Measurements from ENCODE around the gene MACIR.
A peak's percentile ranks its signal among the peaks of the same experiment; 100 is the strongest.
"Not testable (repeated sequence)": the region's sequence is repeated elsewhere in the genome, so short reads cannot be mapped to it uniquely, and the experiment has no call there.

MACIR gene

GRCh38 chr5:103258368-103258956 is at the start of gene MACIR:
MACIR (plus strand) TSS chr5:103258763; CDS start chr5:103275920, 17,157 bp downstream.
- DNase-seq (ENCODE audit: low spot score) = peak; percentile 96

- DNase-seq (ENCODE audit: low spot score) = no peak
These were observed 49.5 kb upstream of the MACIR start for GRCh38 chr5:103209065-103209464.

DNA sequence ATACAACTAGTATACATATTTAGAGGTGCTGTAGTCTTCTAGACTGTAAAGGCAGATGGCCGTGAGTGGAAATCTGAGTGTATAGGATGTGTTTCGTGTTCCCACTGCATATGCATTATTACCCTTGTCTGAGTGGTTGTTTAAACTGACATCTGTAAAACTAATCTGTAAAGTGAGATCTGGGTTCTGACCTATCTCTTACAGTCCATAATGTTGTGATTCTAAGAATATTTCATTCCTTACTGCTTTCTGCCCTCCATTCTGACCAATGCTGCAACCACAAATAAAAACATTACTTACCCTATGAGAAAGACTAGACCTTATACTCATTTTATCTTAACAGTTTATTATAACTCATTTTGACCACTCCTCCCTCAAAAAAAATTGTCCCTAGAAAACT is 47.6 kb upstream of the MACIR start:
- no peak for DNase-seq (ENCODE audit: low spot score)

DNA sequence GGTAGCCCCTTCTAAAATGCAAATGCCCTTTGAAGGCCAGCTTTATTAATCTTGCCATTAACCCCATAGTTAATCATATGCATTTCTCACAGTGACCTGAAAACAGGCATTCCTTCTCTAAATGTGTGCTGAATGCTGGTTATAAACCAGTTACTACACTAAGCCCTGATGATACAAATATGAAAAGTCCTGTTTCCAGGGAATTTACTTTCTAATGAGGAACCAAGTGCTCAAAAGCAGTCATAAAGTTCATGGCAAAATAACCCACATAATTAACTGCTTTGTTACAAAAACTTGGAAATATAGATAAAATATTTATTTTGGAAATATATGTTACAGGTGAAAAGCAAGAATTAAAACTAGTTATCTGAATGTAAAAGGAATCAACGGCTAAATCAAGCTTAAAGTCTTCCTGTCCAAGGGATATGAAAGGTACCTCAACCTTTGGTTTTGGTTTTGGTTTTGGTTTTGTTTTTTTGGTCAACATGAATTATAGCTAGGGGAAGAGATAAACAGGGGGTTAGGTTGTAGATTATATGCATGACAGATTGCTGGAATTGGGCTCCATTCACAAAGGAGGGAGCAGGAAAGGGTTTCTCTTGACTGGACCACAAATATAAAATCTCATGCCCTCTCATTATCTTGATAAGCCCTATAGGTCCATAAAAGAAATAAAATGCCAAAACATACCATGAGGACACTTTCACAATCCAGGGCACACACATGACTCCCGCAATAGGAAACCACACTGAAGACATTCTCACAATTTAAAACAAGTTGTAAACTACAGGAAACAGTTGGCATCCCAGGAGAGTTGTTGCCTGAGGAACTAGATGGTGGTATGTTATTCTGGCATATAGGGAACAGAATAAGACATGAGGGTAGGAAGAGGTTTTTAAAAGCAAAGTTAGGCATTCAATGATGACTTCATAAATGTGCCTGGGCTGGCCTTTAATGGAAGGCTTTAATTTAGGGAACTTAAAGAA is 46.7 kb upstream of the MACIR start:
- no peak for DNase-seq (ENCODE audit: low spot score)

- no peak for DNase-seq (ENCODE audit: low spot score)
These were observed 42.4 kb upstream of the MACIR start for GRCh38 chr5:103216137-103216536.

DNA sequence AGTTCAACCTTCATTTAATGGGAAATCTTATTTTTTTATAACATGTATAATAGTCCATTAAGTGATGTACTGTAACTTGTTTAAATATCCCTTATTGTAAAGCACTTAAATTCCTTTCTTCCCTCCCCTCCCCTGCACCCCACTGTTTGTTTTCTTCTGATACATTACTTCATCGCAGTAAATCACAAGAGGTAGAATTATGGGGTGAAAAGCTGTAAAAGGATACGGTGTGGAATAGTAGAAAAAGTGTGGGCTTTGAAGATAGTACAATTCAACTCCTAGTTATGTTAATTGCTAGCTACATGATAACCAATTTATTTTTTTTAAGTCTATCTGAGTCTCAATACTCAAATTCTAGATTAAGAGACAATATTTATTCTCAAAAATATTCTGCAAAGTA is 41.9 kb upstream of the MACIR start:
- no peak for DNase-seq (ENCODE audit: low spot score)

- DNase-seq (ENCODE audit: low spot score) = no peak
These were observed 41.5 kb upstream of the MACIR start for GRCh38 chr5:103217101-103217500.

GRCh38 chr5:103218164-103218563 is 40.4 kb upstream of the MACIR start:
- no peak for DNase-seq (ENCODE audit: low spot score)

GRCh38 chr5:103219074-103219473 is 39.5 kb upstream of the MACIR start:
- DNase-seq (ENCODE audit: low spot score) = not testable (repeated sequence)

DNA sequence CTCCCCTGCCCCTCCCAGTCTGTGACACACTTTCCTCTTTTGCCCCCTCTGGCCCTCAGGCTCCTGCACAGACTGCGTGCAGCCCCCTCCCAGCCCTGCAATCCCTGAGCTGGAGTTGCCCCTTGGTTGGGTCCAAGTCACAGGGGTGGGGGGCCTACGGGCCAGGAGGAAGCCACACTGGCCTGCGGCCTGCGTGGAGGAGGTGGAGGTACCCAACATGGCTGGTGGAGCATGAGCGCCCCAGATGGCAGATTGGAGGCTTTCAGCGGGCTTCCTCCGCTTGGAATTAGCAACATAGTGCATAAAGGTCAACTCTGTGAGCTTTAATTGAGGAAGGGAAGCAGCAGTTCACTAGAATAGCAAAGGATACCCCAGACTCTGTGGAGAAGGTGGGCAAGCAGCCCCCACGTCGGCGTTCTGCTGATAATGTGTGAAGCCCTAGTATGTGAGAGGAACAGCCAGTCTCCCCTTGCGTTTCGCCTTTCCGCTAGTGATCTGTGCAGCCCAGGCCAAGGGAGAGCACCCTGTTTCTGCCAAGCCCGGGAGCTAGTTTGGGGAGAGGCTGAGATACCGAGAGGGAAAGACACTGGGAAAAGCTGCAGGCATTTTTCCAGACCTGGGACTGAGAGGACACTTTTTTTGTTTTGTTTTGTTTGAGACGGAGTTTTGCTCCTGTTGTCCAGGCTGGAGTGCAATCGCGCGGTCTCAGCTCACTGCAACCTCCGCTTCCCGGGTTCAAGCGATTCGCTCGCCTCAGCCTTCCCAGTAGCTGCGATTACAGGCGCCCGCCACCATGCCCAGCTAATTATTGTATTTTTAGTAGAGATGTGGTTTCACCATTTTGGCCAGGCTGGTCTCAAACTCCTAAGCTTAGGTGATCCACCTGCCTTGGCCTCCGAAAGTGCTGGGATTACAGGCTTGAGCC is 35.3 kb upstream of the MACIR start:
- DNase-seq (ENCODE audit: low spot score) = no peak

- DNase-seq (ENCODE audit: low spot score) = no peak
These were observed 34.3 kb upstream of the MACIR start for GRCh38 chr5:103224118-103224893.

DNA sequence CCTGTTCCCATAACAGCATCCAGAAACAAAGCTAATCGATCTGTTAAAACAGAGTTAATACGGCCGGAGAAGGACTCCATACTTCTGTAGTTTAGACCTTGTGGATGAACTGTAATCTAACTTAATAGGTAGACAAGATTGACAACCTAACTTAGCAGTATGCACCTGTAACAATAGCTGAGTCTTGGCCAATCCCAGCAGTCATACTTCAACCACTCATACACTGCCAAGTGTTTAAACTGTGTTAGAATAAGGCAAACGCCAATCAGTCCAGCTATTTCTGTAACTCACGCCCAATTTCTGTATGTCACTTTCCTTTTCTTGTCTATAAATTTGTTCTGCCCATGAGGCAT is 33.7 kb upstream of the MACIR start:
- no peak for DNase-seq (ENCODE audit: low spot score)

GRCh38 chr5:103228061-103228460 is 30.5 kb upstream of the MACIR start:
- DNase-seq (ENCODE audit: low spot score) = no peak

- no peak for DNase-seq (ENCODE audit: low spot score)
These were observed 30.0 kb upstream of the MACIR start for GRCh38 chr5:103228588-103228987.

DNA sequence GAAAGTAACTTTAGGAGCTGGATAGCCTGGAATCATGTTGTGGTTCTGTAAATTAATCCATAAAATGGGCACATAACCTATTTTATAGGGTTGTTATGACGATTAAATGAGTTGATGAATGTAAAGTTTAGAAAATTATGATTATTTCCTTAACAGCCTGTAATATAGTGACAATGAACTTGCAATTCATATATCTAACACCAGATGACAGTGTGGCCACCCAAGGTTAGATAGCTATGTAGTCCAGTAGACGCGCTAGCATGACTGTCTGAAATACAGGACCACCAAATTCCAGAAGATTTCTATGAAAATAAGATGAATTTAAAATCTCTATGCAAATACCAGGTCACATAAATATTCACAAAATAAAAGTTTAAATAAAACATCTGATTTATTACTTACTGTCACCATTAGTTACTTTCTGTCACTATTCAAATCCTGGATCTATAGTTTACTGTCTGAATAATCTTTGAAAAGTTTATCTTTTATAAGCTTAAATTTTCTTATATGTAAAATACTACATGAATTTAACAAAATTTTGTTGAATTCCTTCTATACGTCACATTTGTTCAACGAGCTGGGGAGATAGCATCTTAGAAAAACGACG is 26.1 kb upstream of the MACIR start:
- DNase-seq (ENCODE audit: low spot score) = no peak

GRCh38 chr5:103234239-103234975 is 24.2 kb upstream of the MACIR start:
- no peak for DNase-seq (ENCODE audit: low spot score)

- DNase-seq (ENCODE audit: low spot score) = no peak
These were observed 22.7 kb upstream of the MACIR start for GRCh38 chr5:103235891-103236290.

DNA sequence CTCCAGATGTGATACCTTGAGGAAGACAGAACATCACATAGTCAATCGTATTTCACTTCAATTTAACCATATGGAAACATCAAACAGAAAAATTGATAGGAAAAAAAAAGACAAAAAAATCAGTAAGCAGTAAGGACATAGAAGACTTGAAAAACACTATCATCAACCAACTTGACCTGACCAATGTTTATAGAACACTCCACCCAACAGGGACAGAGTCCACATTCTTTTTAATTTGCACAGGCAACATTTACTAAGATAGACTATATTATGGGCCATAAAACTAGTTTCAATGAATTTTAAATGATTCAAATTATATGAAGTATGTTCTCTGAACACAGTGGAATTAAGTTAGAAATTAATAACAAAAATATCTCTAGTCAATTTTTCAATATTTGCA is 20.8 kb upstream of the MACIR start:
- no peak for DNase-seq (ENCODE audit: low spot score)

GRCh38 chr5:103243665-103244064 is 14.9 kb upstream of the MACIR start:
- no peak for DNase-seq (ENCODE audit: low spot score)

DNA sequence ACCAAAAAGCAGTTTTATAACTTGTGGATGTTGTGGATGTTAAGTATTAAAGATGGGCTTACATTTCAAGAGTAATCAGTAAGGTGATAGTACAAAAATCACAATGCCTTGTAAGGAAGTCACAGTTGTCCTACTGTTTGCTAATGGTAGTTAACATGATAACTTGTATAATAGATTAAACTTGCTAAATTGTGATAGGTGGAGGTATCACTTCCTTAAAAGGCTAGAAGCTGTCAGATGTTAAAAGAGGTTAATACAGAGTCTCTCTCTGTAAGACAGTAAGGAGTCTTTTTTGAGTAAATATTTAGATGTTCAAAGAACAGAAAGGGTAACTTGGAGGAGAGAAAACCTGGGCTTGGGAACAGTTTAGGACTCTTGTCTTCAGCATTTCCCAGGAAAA is 14.2 kb upstream of the MACIR start:
- DNase-seq (ENCODE audit: low spot score) = no peak
